ENCODE measurements around the gene PARVG. TPM values are rescaled to one million over a fixed set of nuclear protein-coding genes. Genes with fewer than 3 reads are reported as not detected.

Gene PARVG
- total and polyA plus RNA-seq, 2 of the 8 experiments (the other 6 are each of a cell fraction or from before 2014, with no cell fraction given), result 0.37 to 1.5 TPM

- TF ChIP-seq, protein P1, sequence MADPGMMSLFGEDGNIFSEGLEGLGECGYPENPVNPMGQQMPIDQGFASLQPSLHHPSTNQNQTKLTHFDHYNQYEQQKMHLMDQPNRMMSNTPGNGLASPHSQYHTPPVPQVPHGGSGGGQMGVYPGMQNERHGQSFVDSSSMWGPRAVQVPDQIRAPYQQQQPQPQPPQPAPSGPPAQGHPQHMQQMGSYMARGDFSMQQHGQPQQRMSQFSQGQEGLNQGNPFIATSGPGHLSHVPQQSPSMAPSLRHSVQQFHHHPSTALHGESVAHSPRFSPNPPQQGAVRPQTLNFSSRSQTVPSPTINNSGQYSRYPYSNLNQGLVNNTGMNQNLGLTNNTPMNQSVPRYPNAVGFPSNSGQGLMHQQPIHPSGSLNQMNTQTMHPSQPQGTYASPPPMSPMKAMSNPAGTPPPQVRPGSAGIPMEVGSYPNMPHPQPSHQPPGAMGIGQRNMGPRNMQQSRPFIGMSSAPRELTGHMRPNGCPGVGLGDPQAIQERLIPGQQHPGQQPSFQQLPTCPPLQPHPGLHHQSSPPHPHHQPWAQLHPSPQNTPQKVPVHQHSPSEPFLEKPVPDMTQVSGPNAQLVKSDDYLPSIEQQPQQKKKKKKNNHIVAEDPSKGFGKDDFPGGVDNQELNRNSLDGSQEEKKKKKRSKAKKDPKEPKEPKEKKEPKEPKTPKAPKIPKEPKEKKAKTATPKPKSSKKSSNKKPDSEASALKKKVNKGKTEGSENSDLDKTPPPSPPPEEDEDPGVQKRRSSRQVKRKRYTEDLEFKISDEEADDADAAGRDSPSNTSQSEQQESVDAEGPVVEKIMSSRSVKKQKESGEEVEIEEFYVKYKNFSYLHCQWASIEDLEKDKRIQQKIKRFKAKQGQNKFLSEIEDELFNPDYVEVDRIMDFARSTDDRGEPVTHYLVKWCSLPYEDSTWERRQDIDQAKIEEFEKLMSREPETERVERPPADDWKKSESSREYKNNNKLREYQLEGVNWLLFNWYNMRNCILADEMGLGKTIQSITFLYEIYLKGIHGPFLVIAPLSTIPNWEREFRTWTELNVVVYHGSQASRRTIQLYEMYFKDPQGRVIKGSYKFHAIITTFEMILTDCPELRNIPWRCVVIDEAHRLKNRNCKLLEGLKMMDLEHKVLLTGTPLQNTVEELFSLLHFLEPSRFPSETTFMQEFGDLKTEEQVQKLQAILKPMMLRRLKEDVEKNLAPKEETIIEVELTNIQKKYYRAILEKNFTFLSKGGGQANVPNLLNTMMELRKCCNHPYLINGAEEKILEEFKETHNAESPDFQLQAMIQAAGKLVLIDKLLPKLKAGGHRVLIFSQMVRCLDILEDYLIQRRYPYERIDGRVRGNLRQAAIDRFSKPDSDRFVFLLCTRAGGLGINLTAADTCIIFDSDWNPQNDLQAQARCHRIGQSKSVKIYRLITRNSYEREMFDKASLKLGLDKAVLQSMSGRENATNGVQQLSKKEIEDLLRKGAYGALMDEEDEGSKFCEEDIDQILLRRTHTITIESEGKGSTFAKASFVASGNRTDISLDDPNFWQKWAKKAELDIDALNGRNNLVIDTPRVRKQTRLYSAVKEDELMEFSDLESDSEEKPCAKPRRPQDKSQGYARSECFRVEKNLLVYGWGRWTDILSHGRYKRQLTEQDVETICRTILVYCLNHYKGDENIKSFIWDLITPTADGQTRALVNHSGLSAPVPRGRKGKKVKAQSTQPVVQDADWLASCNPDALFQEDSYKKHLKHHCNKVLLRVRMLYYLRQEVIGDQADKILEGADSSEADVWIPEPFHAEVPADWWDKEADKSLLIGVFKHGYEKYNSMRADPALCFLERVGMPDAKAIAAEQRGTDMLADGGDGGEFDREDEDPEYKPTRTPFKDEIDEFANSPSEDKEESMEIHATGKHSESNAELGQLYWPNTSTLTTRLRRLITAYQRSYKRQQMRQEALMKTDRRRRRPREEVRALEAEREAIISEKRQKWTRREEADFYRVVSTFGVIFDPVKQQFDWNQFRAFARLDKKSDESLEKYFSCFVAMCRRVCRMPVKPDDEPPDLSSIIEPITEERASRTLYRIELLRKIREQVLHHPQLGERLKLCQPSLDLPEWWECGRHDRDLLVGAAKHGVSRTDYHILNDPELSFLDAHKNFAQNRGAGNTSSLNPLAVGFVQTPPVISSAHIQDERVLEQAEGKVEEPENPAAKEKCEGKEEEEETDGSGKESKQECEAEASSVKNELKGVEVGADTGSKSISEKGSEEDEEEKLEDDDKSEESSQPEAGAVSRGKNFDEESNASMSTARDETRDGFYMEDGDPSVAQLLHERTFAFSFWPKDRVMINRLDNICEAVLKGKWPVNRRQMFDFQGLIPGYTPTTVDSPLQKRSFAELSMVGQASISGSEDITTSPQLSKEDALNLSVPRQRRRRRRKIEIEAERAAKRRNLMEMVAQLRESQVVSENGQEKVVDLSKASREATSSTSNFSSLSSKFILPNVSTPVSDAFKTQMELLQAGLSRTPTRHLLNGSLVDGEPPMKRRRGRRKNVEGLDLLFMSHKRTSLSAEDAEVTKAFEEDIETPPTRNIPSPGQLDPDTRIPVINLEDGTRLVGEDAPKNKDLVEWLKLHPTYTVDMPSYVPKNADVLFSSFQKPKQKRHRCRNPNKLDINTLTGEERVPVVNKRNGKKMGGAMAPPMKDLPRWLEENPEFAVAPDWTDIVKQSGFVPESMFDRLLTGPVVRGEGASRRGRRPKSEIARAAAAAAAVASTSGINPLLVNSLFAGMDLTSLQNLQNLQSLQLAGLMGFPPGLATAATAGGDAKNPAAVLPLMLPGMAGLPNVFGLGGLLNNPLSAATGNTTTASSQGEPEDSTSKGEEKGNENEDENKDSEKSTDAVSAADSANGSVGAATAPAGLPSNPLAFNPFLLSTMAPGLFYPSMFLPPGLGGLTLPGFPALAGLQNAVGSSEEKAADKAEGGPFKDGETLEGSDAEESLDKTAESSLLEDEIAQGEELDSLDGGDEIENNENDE (IDR thresholded peaks at IDR 0.05; ENCODE audit: insufficient replicate concordance, low read length), result peak; percentile 51
- TF ChIP-seq NANOG (IDR thresholded peaks at IDR 0.05; ENCODE audit: insufficient read depth, low read depth, low read length, poor library complexity, severe bottlenecking), result peak; percentile 75
- no peak for TF ChIP-seq SUZ12 (IDR thresholded peaks at IDR 0.05; ENCODE audit: low read length)
- no peak for TF ChIP-seq FOSL1 (IDR thresholded peaks at IDR 0.05; ENCODE audit: insufficient read depth, low read depth, low read length)
- TF ChIP-seq ASH2L (IDR thresholded peaks at IDR 0.05; ENCODE audit: low read length), result peak; percentile 97
- TF ChIP-seq CHD2 (IDR thresholded peaks at IDR 0.05; ENCODE audit: low read length), result peak; percentile 36; the same call in 1 of the 2 replicates
- TF ChIP-seq, protein P2, sequence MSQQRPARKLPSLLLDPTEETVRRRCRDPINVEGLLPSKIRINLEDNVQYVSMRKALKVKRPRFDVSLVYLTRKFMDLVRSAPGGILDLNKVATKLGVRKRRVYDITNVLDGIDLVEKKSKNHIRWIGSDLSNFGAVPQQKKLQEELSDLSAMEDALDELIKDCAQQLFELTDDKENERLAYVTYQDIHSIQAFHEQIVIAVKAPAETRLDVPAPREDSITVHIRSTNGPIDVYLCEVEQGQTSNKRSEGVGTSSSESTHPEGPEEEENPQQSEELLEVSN (IDR thresholded peaks at IDR 0.05), result peak; percentile 98
- TF ChIP-seq TBP (IDR thresholded peaks at IDR 0.05; ENCODE audit: low read depth, low read length), result peak; percentile 17; the same call in 1 of the 2 replicates
- peak; percentile 86; the same call in 1 of the 2 replicates for TF ChIP-seq RBBP5 (IDR thresholded peaks at IDR 0.05; ENCODE audit: borderline replicate concordance, low read depth, low read length)
These were observed 32.7 kb upstream of the PARVG start (continued) for GRCh38 chr22:44147821-44148574.
